ENCODE results near the gene RNASE1. TPM values are rescaled to one million over a fixed set of nuclear protein-coding genes. Genes with fewer than 3 reads are reported as not detected.

Gene RNASE1
- total and polyA plus RNA-seq, 2 donors (not counting 3 experiments of a cell fraction or from before 2014, with no cell fraction given) = 182 to 909 TPM

- Histone ChIP-seq H3K4me2 (ENCODE audit: insufficient read depth, low read length) (no peak overlapping the region), H3K9me1 (replicated peaks; ENCODE audit: control insufficient read depth, extremely low read depth, insufficient read depth, low read length) (no peaks in the 10 kb centered on the region), H3K79me2 (ENCODE audit: control insufficient read depth, insufficient read depth, low read length) (no peaks in the 10 kb centered on the region), H3K36me3 (ENCODE audit: control insufficient read depth in 2 of 2, extremely low read depth in 1 of 2, insufficient read depth in 2 of 2, low read length in 2 of 2) (no peaks in the 10 kb centered on the region), H3K9me3 (replicated peaks; ENCODE audit: control insufficient read depth, insufficient read depth, low read length) (no peaks in the 10 kb centered on the region), H3K4me1 (ENCODE audit: control insufficient read depth, extremely low read depth, insufficient read depth, low read length) (no peaks in the 10 kb centered on the region), H4K20me1 (replicated peaks; ENCODE audit: control insufficient read depth, extremely low read depth, insufficient read depth, low read length) (no peaks in the 10 kb centered on the region), H3K4me3 (replicated peaks in 1 of 3; ENCODE audit: insufficient read depth in 1 of 3, low read depth in 1 of 3, low read length in 3 of 3) (no peak overlapping the region), H2AFZ (ENCODE audit: low read depth, low read length) (no peak overlapping the region), H3K27me3 (ENCODE audit: control insufficient read depth in 2 of 2, insufficient read depth in 2 of 2, low read length in 2 of 2) (peaks cover 7% of the 10 kb centered on the region in 2 experiments), H3K9ac (replicated peaks; ENCODE audit: extremely low read depth, insufficient read depth, low read length) (no peak overlapping the region), H3K27ac (ENCODE audit: insufficient read depth, low read depth, low read length) (no peak overlapping the region)
- dilution Hi-C loops (cut with MboI; ENCODE audit: extremely low pct_ligation_motif_present, low sequenced_read_pairs) = no loop called here
- FAIRE-seq (peak; percentile 64), DNase-seq (ENCODE audit: low read depth, low spot score) (peak; percentile 51)
- CTCF ChIA-PET = interaction anchor here (0.6 to 4.2 kb wide), 39 partner anchors 9 to 213 kb away, joined by 3 to 88 read pairs (median 5); partner anchors contain the start of genes EDDM3B, RNASE1 and RNASE6
- intact Hi-C loops (cut with micrococcal nuclease) = loop anchor here (1.0 to 5.0 kb wide), 4 partner anchors 61 to 114 kb away; no protein-coding TSS in a partner anchor
- POLR2A ChIA-PET = interaction anchor here (0.6 kb wide), 1 partner anchor 42 kb away, joined by 3 read pairs; no protein-coding TSS in a partner anchor
- no TSS peak for BruUV-seq (replicated peaks)
- TF ChIP-seq CTCF (IDR thresholded peaks at IDR 0.05; ENCODE audit: extremely low read depth in 1 of 2, insufficient read depth in 1 of 2, low read depth in 1 of 2, low read length in 2 of 2) (peak; percentile 43 to 59), EZH2 (IDR thresholded peaks at IDR 0.05; ENCODE audit: borderline replicate concordance, low read depth, low read length, severe bottlenecking) (no peak), FOS (IDR thresholded peaks at IDR 0.05; ENCODE audit: borderline replicate concordance, insufficient read depth, low read length) (no peak), JUN (IDR thresholded peaks at IDR 0.05; ENCODE audit: borderline replicate concordance, insufficient read depth, insufficient read length, low read depth) (no peak), MYC (IDR thresholded peaks at IDR 0.05; ENCODE audit: low read depth, low read length) (no peak)
Measured at GRCh38 chr14:20757965-20758364, 44.7 kb downstream of the RNASE1 start.
